Measurements from ENCODE around the gene A2ML1. TPM values are rescaled to one million over a fixed set of nuclear protein-coding genes. Genes with fewer than 3 reads are reported as not detected.
A peak's percentile ranks its signal among the peaks of the same experiment; 100 is the strongest.
"Not testable (repeated sequence)": the region's sequence is repeated elsewhere in the genome, so short reads cannot be mapped to it uniquely, and the experiment has no call there.

The A2ML1 gene
- polyA plus RNA-seq, 1 experiment: not detected

- H3K27ac ChIP-seq (ENCODE audit: low read depth, low read length): no peak overlapping the region
- POLR2A ChIA-PET: no interaction called here
- H3K4me3 ChIP-seq (ENCODE audit: low read depth, low read length): no peak overlapping the region
- DNase-seq (ENCODE audit: low read depth, low spot score): no peak
- 0 out of 2 replicates have a peak, but pooled peaks have one; percentile 10 for TF ChIP-seq CTCF (IDR thresholded peaks at IDR 0.05; ENCODE audit: low read depth, low read length)
- H3K27me3 ChIP-seq (ENCODE audit: control insufficient read depth, insufficient read depth, low read length): no peaks in the 10 kb centered on the region
- H3K9me3 ChIP-seq (ENCODE audit: control insufficient read depth, insufficient read depth, low read length): no peaks in the 10 kb centered on the region
- CTCF ChIA-PET: interaction anchor here (0.8 to 2.3 kb wide), 4 partner anchors 22 to 126 kb away, joined by 3 to 19 read pairs (median 5); partner anchors contain the start of gene M6PR
These were observed 90.5 kb downstream of the A2ML1 start for GRCh38 chr12:8912914-8913313.

GRCh38 chr12:8913702-8914032 is 91.2 kb downstream of the A2ML1 start:
- ChIA-PET POLR2A (interaction anchor here (0.8 kb wide), 1 partner anchor 36 kb away, joined by 4 read pairs; the partner anchor contains the start of gene M6PR), CTCF (interaction anchor here (0.6 to 2.3 kb wide), 9 partner anchors 19 to 339 kb away, joined by 3 to 19 read pairs (median 3); partner anchors contain the start of genes M6PR and RIMKLB)
- DNase-seq (ENCODE audit: low read depth, low spot score): no peak
- H3K4me3 ChIP-seq (ENCODE audit: low read depth, low read length): peak overlapping the region; percentile 72
- H3K27me3 ChIP-seq (ENCODE audit: control insufficient read depth, insufficient read depth, low read length): no peaks in the 10 kb centered on the region
- no peak for TF ChIP-seq CTCF (IDR thresholded peaks at IDR 0.05; ENCODE audit: low read depth, low read length)
- H3K27ac ChIP-seq (ENCODE audit: low read depth, low read length): peak overlapping the region; percentile 83
- no peaks in the 10 kb centered on the region for H3K9me3 ChIP-seq (ENCODE audit: control insufficient read depth, insufficient read depth, low read length)

GRCh38 chr12:8914033-8914715 is 91.8 kb downstream of the A2ML1 start, which contains the start of gene PHC1:
PHC1 (plus strand) TSS chr12:8914509; CDS start chr12:8917678, 3,169 bp downstream.
- peak; percentile 39 for DNase-seq (ENCODE audit: low read depth, low spot score)
- peak; percentile 62 for TF ChIP-seq CTCF (IDR thresholded peaks at IDR 0.05; ENCODE audit: low read depth, low read length)
- ChIA-PET CTCF (interaction anchor here (0.6 to 2.3 kb wide), 14 partner anchors 20 to 786 kb away, joined by 3 to 19 read pairs (median 3); partner anchors contain the start of genes M6PR and RIMKLB), POLR2A (interaction anchor here (0.8 to 1.0 kb wide), 2 partner anchors 36 kb away, joined by 4 to 8 read pairs; partner anchors contain the start of gene M6PR)
- H3K27me3 ChIP-seq (ENCODE audit: control insufficient read depth, insufficient read depth, low read length); H3K9me3 ChIP-seq (ENCODE audit: control insufficient read depth, insufficient read depth, low read length): not testable (repeated sequence)
- peak within 1 kb of the TSS; percentile 83 for H3K27ac ChIP-seq (ENCODE audit: low read depth, low read length)
- peak within 1 kb of the TSS; percentile 86 for H3K4me3 ChIP-seq (ENCODE audit: low read depth, low read length)

GRCh38 chr12:8914716-8915526 is 92.5 kb downstream of the A2ML1 start:
- Histone ChIP-seq H3K4me3 (ENCODE audit: low read depth, low read length) (peak overlapping the region; percentile 86), H3K9me3 (ENCODE audit: control insufficient read depth, insufficient read depth, low read length) (no peaks in the 10 kb centered on the region), H3K27ac (ENCODE audit: low read depth, low read length) (no peak overlapping the region), H3K27me3 (ENCODE audit: control insufficient read depth, insufficient read depth, low read length) (no peaks in the 10 kb centered on the region)
- TF ChIP-seq CTCF (IDR thresholded peaks at IDR 0.05; ENCODE audit: low read depth, low read length): no peak
- DNase-seq (ENCODE audit: low read depth, low spot score): no peak
- ChIA-PET CTCF (interaction anchor here (0.6 to 1.5 kb wide), 7 partner anchors 21 to 787 kb away, joined by 3 to 5 read pairs (median 3); partner anchors contain the start of gene M6PR), POLR2A (interaction anchor here (0.6 to 1.2 kb wide), 3 partner anchors 34 to 971 kb away, joined by 4 to 8 read pairs (median 5); partner anchors contain the start of gene M6PR)
